Smooth muscle cell of the brain vasculature (primary cell): ENCODE results near the gene SLC35E2B.
"Not testable (repeated sequence)": the region's sequence is repeated elsewhere in the genome, so short reads cannot be mapped to it uniquely, and the experiment has no call there.

Experiments
- DNase-seq: peaks from one replicate; pipeline ENCODE4 v3.0.0-alpha.2; 2012; ENCODE audit warnings: low read depth, low spot score

SLC35E2B gene

GRCh38 chr1:1640081-1640480 is 52.5 kb downstream of the SLC35E2B start:
- DNase-seq = not testable (repeated sequence)

- DNase-seq = not testable (repeated sequence)
Observed at GRCh38 chr1:1639368-1639767, 53.2 kb downstream of the SLC35E2B start.

- DNase-seq = not testable (repeated sequence)
Observed at GRCh38 chr1:1638528-1638927, 54.1 kb downstream of the SLC35E2B start.

GRCh38 chr1:1637479-1637875 is 55.1 kb downstream of the SLC35E2B start:
- not testable (repeated sequence) for DNase-seq

DNA sequence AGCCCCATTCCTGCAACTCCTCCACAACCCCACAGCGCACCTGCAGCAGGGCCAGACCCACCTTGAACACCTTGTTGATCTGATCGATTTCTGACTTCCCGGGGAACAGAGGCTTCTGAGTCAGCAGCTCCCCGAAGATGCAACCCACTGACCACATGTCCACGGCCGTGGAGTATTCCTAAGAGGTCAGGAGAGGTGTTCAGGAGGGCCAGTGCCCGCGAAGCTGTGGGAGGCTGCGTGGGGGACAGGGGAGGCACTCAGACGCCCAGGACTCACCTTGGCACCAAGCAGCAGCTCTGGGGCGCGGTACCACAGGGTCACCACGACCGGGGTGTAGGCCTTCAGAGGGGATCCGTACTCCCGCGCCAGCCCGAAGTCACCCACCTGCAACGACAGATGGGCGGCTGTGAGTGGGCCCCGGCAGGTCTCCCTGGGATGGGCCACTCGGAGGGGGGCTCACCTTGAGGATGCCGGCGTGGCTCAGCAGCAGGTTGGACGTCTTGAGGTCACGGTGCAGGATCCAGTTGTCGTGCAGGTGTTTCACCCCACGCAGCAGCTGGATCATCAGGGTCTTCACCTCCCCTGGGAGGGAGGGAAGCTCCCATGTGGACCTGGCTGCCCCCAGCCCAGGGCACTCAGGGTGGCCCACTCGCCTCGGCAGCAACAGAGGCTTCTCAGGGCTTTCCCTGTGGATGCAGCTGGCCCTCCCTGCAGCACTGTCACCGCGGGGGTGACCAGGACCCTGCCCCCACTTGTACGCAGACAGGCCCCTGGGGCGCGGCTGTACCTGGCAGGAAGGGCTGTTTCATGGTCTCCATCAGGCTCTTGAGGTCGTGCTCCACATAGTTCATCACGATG is 55.7 kb downstream of the SLC35E2B start:
- not testable (repeated sequence) for DNase-seq

- DNase-seq = not testable (repeated sequence)
Observed at GRCh38 chr1:1634613-1635012, 58.0 kb downstream of the SLC35E2B start.

- DNase-seq = not testable (repeated sequence)
Observed at GRCh38 chr1:1633409-1633808, 59.2 kb downstream of the SLC35E2B start.

- no peak for DNase-seq
Observed at GRCh38 chr1:1631782-1632420, 60.7 kb downstream of the SLC35E2B start, which contains the start of gene MMP23B. MMP23B (plus strand) TSS chr1:1632173; CDS start chr1:1632219, 46 bp downstream.

DNA sequence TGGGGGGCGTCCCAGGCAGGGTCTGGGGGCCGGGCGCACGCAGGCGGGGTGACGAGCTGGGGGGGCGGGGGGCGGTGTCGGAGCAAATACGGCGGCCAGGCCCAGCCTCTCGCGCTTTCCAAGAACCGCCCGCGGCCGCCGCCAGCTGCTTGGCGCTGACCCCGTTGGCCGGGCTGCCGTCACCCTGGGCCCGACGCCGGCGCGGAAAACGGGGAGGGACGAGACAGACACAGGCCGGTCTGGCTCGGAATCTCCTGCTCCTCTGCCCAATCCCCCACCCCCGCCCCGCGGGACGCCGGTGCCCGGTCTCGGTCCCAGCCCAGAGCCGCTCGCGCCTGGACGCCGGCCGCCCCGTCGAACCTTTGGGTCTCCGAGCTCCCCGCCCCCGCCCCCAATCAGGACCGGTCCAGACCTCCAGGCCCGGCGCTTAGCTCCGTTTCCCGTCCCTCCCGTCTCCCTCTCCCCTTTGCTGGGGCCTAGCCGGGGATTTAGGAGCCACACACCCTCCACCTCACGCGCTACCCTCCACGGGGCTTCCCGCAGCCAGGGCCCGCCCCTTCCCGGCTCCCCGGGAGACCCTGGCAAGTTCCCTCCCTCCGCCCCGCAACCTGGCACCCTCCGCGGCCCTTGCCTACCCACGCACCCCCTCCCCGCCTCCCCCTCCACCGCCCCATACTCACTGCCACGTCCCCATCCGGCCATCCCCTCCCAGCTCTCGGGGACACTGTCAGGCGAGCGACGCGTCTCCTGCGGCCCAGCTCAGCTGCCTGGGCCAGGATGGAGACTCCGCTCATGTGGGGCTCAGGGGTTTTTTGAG is 61.4 kb downstream of the SLC35E2B start:
- no peak for DNase-seq

DNA sequence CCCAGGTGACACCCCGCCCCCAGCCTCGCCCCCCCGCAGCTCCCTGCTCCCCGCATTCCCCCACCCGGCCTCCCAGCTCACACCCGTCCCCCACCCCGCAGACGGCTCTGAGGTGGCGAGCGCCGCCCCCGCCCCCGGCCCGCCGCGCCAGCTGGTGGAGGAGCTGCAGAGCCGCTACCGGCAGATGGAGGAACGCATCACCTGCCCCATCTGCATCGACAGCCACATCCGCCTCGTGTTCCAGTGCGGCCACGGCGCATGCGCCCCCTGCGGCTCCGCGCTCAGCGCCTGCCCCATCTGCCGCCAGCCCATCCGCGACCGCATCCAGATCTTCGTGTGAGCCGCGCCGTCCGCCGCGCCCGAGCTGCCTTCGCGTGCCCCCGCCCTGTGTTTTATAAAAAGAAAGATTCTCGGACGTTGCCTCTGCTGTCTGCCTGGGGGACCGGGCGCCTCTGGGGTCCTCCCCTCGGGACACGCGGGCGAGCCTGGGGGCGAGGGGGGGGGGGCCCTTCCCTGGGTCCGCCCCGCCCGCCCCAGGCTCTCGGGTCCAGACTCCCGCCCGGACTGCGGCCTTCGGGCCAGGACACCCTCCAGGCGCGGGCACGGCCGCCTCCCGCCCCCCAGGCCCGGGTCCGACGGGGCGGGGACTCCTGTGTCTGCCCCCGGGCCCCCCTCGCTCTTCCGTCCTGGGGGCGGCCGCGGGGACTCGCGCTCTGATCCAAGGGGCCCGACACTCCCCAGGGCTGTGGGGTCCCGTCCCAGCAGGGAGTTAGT is 62.2 kb downstream of the SLC35E2B start:
- no peak for DNase-seq

- no peak for DNase-seq
Observed at GRCh38 chr1:1629430-1630190, 63.0 kb downstream of the SLC35E2B start.

- no peak for DNase-seq
Observed at GRCh38 chr1:1628754-1629429, 63.7 kb downstream of the SLC35E2B start.

- DNase-seq = no peak
Observed at GRCh38 chr1:1627829-1628753, 64.5 kb downstream of the SLC35E2B start.

GRCh38 chr1:1627261-1627828 is 65.2 kb downstream of the SLC35E2B start:
- no peak for DNase-seq

DNA sequence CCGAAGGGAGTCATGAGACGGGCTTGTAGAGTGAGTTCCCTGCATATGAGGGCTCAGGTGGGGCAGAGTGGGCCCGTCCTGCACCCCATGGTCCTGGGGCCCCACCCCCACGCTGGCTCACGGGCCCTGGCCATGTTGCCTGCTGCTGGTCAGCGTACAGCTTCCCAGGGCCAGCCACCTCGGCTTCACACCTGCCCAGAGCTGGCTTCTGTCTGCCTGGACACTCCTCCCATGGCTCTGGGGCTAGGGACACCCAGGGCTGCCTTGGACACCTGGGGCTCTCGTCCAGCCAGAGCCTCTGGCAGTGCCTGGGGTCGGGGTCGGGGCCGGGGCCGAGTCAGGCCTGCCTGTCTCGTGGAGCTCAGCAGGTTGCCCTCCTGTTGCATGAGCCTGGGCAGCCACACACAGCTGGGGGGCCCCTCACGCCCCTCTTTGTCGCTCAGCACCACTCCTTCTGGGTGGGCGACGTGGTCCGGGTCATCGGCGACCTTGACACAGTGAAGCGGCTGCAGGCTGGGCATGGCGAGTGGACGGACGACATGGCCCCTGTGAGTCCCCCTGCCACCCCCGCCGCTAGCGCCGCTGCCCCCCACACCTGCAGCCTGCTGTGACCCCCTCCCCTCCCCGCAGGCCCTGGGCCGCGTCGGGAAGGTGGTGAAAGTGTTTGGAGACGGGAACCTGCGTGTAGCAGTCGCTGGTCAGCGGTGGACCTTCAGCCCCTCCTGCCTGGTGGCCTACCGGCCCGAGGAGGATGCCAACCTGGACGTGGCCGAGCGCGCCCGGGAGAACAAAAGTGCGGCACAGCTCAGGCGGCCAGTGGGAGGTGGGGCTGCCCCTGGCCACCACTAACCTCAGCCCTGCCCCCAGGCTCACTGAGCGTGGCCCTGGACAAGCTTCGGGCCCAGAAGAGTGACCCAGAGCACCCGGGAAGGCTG is 66.1 kb downstream of the SLC35E2B start:
- DNase-seq = no peak

DNA sequence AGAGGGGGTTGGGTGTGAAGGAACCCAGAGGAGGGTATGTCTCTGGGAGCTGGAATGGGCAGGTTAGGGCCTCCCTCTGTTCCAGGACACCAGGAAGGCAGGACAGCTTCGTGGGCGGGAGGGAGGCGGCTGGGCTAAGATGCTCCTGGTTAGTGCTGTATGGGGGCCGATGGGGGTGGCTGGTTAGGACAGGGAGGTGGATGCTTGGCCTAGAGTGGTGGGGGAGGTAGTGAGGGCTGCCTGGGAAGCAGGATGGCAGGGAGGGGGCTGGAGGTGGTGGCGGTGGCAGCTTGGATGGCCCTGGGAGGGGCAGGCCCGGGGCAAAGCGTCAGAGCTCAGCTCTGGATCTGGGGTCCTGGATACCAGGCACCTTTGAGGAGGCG is 66.8 kb downstream of the SLC35E2B start:
- no peak for DNase-seq

GRCh38 chr1:1625404-1625775 is 67.2 kb downstream of the SLC35E2B start:
- DNase-seq = no peak
